DMS53 (cell line): Measurements from ENCODE around the gene MRC1.
"Not testable (repeated sequence)": the region's sequence is repeated elsewhere in the genome, so short reads cannot be mapped to it uniquely, and the experiment has no call there.

ENCODE experiments used
- DNase-seq: peaks from one replicate; lab custom pipeline; 2025; lab: John Stamatoyannopoulos, UW

The MRC1 gene

GRCh38 chr10:17905491-17905890, 96.3 kb downstream of the MRC1 start:
- DNase-seq: no peak

GRCh38 chr10:17906002-17906401, 96.9 kb downstream of the MRC1 start:
- DNase-seq: no peak

DNA sequence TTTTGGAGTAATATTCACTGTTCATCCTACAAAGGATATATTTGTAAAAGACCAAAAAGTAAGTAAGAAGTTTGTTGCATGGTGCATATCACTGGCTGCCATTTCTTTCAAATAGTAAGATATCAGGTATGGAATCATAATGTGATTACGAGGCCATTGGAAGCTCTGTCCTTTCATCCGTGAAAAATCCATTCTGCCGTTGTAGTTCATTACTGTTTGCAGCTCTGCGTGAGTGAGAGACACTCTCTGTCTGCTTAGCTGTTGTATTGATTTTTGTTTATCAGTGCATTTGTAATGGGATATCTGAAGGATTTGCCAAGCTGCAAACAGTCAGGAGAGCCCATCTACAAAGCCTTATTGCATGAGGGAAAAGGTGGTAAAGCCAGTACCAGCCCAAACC, 98.5 kb downstream of the MRC1 start:
- no peak for DNase-seq

DNA sequence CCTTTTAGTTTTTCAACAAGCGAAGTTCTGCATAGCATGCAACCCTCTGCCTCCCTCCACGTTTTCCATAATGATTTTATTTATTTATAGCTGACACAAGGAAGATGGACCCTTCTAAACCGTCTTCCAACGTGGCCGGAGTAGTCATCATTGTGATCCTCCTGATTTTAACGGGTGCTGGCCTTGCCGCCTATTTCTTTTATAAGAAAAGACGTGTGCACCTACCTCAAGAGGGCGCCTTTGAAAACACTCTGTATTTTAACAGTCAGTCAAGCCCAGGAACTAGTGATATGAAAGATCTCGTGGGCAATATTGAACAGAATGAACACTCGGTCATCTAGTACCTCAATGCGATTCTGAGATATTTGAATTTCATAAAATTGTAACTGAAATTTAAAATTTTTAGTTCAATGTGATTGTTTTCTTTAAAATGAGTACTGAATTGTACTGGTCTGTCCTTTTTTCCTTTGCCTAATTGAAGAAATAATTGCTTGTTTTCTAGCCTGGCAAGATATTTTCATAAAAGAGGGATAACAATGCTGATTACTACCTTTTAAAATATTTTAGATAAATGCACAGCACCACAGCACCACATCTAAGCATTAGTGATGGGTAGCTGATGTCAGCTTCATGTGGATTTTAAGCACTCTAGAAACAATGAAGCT, 101.1 kb downstream of the MRC1 start:
- peak; percentile 88 for DNase-seq

- DNase-seq: no peak
Measured at GRCh38 chr10:17912754-17913153, 103.6 kb downstream of the MRC1 start.

- DNase-seq: no peak
Measured at GRCh38 chr10:17913604-17914003, 104.5 kb downstream of the MRC1 start.

DNA sequence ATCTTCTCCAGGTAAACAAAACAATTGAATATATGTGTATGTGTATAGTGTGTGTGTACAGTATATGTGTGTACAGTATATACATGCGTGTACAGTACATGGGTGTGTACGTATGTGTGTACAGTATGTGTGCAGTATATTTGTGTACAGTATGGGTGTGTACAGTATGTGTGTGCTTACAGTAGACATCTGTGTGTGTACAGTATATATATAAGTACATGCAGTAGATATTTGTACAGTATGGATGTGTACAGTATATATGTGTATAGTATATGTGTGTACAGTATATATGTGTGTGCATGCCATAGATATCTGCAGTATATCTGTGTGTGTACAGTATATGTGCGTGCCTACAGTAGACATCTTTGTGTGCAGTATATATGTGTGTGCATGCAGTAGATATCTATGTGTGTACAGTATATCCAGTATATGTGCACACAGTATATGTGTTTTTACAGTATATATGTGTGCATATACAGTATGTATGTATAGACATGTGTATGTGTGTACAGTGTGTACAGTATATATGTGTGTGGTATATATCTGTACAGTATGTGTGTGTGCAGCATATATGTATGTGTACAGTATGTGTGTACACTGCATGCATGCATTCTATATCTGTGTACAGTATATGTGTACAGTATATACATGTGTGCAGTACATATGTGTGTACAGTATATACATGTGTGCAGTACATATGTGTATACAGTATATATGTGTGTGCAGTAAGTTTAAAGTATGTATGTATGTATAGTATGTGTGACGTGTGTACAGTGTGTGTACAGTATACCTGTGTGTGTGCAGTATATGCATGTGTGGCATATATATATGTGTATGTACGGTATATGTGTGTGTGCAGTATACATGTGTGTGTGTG, 105.3 kb downstream of the MRC1 start:
- no peak for DNase-seq

GRCh38 chr10:17915181-17915580, 106.0 kb downstream of the MRC1 start:
- DNase-seq: no peak

- no peak for DNase-seq
Measured at GRCh38 chr10:17918187-17918903, 109.2 kb downstream of the MRC1 start.

- DNase-seq: no peak
Measured at GRCh38 chr10:17921378-17921777, 112.2 kb downstream of the MRC1 start.

GRCh38 chr10:17923728-17924127, 114.6 kb downstream of the MRC1 start:
- DNase-seq: peak; percentile 57

DNA sequence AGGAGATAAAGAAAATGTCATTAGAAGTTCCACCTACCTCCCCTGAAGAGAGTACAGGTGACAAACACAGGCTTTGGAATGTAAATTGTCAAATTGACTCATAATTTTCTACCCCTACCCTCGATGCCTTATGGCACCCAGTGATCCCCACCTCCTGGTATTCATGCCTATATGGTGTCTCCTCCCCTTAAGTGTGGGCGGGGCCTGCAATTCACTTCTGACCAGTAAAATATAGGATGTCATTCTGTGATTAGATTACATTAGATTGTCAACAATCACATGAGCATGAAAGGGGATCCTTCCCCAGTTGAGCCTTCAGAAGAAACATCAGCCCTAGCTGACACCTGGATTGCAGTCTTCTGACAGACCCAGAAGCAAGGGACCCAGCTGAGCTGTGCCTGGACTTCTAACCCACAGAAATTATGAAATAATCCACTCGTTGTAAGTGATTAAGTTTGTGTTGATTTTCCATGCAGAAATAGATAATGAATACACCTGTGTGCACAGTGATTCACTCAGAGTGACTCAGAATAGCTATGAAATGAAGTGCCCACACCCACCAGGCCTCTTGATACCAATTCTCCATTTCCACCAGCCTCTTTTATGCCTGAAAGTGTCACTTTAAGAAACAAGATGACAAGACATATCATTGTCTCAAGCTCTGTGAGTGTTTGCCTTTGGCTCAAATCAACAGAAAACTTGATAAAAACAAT, 134.0 kb downstream of the MRC1 start:
- peak; percentile 82 for DNase-seq

GRCh38 chr10:17950269-17950668, 141.1 kb downstream of the MRC1 start:
- DNase-seq: not testable (repeated sequence)

- no peak for DNase-seq
Measured at GRCh38 chr10:17950726-17951125, 141.6 kb downstream of the MRC1 start.

DNA sequence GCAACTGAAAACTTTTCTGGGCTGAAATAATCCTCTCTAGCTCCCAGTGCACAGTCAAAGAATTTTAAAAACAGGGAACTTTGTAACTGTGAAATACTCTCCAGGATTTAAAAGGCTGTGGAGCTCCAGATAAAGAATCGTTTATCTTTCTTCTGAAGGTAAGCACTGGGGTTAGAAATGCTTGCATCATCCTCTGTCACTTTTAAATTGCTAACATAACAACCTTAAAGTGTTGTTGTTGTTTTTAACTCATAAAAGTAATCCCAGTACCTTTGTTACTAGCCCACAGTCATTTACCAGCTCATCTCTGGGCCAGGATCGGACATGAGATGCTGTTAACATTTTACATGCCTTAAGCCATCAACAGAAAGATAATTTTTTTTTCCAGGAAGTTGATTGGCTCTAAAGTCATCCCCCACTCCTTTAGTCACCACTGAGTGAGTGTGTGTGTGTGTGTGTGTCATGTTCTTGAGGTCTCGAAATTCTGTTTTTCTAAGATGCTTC, 142.8 kb downstream of the MRC1 start, which contains the start of gene SLC39A12:
SLC39A12 (plus strand) TSS at position 51 of the 504 bp plus-strand sequence. CDS start 1,359 bp downstream, outside the sequence.
- DNase-seq: no peak

DNA sequence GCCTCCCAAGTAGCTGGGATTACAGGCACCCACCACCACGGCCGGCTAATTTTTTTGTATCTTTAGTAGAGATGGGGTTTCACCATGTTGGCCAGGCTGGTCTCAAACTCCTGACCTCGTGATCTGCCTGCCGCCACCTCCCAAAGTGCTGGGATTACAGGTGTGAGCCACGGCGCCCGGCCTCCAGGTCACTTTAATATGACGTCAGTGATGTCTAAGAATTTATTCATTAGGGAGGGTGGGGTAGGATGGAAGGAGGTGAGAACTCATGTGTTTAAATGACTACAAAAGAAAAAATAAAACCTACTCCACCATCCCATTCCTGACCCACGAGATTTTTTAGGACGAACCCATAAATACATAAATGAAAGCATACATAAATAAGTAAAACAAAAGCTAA, 145.2 kb downstream of the MRC1 start:
- not testable (repeated sequence) for DNase-seq

DNA sequence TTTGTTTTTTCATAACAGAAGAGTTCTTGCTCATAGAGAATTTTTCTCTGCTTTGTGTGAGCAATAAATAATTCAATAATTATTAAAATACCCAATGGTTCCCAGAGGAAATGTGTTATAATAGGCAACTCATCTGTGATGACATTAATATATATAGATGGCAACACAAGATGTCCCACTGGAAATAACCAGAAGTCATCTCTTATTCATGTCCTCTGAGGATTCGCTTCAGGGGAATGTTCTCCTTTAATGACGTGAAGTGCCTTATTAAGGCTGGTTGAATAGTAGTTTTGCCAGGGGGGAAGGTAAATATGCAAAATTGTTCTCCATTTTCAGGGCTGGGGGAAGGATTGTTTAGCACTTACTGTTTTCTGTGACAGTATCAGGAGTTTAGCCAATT, 145.7 kb downstream of the MRC1 start:
- no peak for DNase-seq

- DNase-seq: no peak
Measured at GRCh38 chr10:17958049-17958448, 148.9 kb downstream of the MRC1 start.

- no peak for DNase-seq
Measured at GRCh38 chr10:17959870-17960269, 150.7 kb downstream of the MRC1 start.
